Stimulated activated CD4-positive, alpha-beta T cell treated with anti-CD3 and anti-CD28 coated beads, Interleukin-1b, Interleukin-23, amount 100 ng/mL, for 1 hour (primary cell): Measurements from ENCODE around the gene PALB2.

Source experiments
- DNase-seq, 2 donors: peaks; one replicate each; pipeline ENCODE4 v3.0.0-alpha.2; 2020; ENCODE audit warnings: low read depth in 2 of 2

PALB2 gene

GRCh38 chr16:23640931-23641765 lies at the start of gene PALB2, which contains the start of gene DCTN5:
Gene PALB2 (minus strand): TSS chr16:23641310. CDS start chr16:23641157, 153 bp downstream.
Gene DCTN5 (plus strand): TSS chr16:23641466. CDS start chr16:23641543, 77 bp downstream.
- peak; percentile 50 to 61 for DNase-seq

GRCh38 chr16:23689442-23690187 lies 48.5 kb upstream of the PALB2 start:
- DNase-seq, result no peak

GRCh38 chr16:23687034-23687808 lies 46.1 kb upstream of the PALB2 start:
- DNase-seq, result no peak

- DNase-seq, result no peak
These were observed 42.4 kb upstream of the PALB2 start for GRCh38 chr16:23683487-23683886.

- no peak for DNase-seq
These were observed 41.1 kb upstream of the PALB2 start for GRCh38 chr16:23682181-23682580.

GRCh38 chr16:23679986-23680336 lies 38.9 kb upstream of the PALB2 start:
- DNase-seq, result no peak

GRCh38 chr16:23679274-23679985 lies 38.3 kb upstream of the PALB2 start:
- DNase-seq, result no peak

GRCh38 chr16:23678430-23679273 lies 37.5 kb upstream of the PALB2 start, which contains the start of gene PLK1:
Gene PLK1 (plus strand): TSS chr16:23678889. CDS start chr16:23678933, 44 bp downstream.
- peak; percentile 29 to 58 for DNase-seq

GRCh38 chr16:23676924-23677480 lies 35.9 kb upstream of the PALB2 start:
- no peak for DNase-seq

GRCh38 chr16:23673971-23674614 lies 33.0 kb upstream of the PALB2 start:
- DNase-seq, result no peak

GRCh38 chr16:23670137-23670776 lies 29.1 kb upstream of the PALB2 start:
- DNase-seq, result no peak

GRCh38 chr16:23668873-23669272 lies 27.8 kb upstream of the PALB2 start:
- DNase-seq, result no peak

GRCh38 chr16:23668225-23668624 lies 27.1 kb upstream of the PALB2 start:
- no peak for DNase-seq

GRCh38 chr16:23667355-23667659 lies 26.2 kb upstream of the PALB2 start:
- DNase-seq, result no peak

GRCh38 chr16:23666571-23667354 lies 25.7 kb upstream of the PALB2 start:
- no peak for DNase-seq

- DNase-seq, result no peak
These were observed 22.8 kb upstream of the PALB2 start for GRCh38 chr16:23663918-23664317.

GRCh38 chr16:23651943-23652468 lies 10.9 kb upstream of the PALB2 start:
- no peak for DNase-seq
